T47D (cell line): Measurements from ENCODE around the gene ITGB3BP.
A peak's percentile ranks its signal among the peaks of the same experiment; 100 is the strongest.
"Not testable (repeated sequence)": the region's sequence is repeated elsewhere in the genome, so short reads cannot be mapped to it uniquely, and the experiment has no call there.

Experiments
- DNase-seq, 2 experiments: peaks; one replicate each; pipeline versions ENCODE4 v3.0.0 to v3.0.0-alpha.2; 2011 to 2012; ENCODE audit warnings: low read depth in 1 of 2, low spot score in 1 of 2
- JUND ChIP-seq: IDR thresholded peaks from 2 replicates; pipeline ENCODE4 v1.6.1; 2012; ENCODE audit warnings: low read depth
- in situ Hi-C: cut with HindIII; loops from 2 replicates; pipeline ENCODE4 v1.10.0; 2016; ENCODE audit warnings: low sequenced_read_pairs, low pct_unique_long_range_greater_than_20kb

The ITGB3BP gene, protein sequence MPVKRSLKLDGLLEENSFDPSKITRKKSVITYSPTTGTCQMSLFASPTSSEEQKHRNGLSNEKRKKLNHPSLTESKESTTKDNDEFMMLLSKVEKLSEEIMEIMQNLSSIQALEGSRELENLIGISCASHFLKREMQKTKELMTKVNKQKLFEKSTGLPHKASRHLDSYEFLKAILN

DNA sequence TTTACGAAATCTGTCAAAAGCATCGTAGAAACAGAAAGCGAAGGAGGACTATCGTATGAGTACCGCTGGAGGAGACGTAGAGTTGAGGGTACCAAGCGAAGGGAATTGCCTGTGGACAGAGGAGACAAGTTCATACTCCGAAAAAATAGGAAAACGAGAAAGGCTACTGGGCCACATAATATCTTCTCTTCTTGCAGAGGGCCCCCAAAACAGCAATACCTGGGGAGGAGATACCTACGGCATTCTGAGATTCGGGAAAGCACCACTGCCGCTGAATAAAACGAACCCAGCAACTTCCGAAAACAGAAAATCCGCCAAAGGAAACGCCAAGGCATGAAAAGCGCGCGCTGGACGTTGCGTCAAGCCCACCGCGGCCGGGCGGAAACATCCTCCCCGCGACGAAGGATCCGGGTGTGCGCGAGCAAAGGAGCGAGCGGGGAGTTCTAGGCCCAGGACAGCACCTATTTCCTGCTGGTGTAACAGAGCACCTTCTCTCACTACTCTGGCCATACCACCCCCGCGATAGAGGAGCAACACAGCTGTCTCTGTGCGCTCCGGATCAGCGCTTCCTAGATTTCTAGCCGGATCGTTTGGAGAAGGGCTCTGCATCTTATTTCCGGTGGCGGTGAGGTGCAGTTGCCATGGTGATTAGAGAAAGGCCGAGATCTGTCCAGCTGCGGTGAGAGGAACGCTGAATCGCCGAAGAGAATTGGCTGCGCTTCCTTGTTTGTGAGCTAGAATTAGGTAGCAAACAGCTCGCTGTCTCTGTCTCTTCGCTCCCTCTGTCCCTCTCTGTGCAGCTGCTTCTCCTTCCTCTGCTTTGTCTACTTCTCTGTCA, at the start of gene ITGB3BP, which contains the start of gene EFCAB7:
TSS of gene ITGB3BP (minus strand) at position 335 of the 838 bp plus-strand sequence. CDS start at position 243, 92 bp downstream.
TSS of gene EFCAB7 (plus strand) at position 635 of the 838 bp plus-strand sequence. CDS start 2,048 bp downstream, outside the sequence.
- DNase-seq, result peak; percentile 16 to 89
- no peak for TF ChIP-seq JUND
- in situ Hi-C loops, result no loop called here

DNA sequence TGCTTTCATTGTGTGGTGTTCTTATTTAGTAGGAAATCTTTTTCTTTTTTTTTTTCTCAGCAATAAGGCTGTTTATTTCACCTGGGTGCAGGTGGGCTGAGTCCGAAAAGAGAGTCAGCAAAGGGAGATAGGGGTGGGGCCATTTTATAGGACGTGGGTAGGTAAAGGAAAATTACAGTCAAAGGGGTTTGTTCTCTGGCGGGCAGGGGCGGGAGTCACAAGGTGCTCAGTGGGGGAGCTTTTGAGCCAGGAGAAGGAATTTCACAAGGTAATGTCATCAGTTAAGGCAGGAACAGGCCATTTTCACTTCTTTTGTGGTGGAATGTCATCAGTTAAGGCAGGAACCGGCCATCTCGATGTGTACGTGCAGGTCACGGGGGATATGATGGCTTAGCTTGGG, 49.7 kb upstream of the ITGB3BP start:
- DNase-seq, in situ Hi-C loops: not testable (repeated sequence)

DNA sequence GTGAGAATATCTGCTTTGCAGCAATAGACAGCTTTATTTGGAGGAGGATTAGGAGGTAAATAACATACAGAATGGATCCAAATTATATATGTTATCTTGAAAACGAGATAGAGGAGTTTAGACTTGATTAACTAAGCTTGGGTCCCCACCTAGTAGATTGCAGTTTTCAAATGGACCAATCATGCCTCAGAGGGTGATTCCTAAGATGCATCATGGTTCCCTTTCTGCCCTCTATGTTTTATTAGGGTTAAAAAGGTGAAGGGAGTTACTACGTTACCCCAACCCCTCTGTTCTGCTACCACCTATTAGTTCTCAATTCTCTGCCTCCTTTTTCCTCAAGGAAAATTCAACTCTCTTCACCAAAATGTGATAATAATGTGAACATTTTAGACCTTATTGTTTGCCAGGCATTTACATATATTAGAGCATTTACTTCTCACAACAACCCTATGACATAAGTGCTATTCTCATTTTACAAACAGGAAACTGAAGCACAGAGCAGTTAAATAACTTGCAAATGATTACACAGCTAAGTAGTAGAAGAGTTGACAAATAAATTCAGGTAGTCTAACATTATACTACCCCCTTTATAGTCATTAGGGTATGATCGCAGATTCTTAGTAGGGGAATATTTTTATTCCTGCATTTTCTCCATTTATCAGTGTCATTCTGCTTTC, 46.8 kb upstream of the ITGB3BP start:
- in situ Hi-C loops, result no loop called here
- DNase-seq, result no peak
- no peak for TF ChIP-seq JUND

DNA sequence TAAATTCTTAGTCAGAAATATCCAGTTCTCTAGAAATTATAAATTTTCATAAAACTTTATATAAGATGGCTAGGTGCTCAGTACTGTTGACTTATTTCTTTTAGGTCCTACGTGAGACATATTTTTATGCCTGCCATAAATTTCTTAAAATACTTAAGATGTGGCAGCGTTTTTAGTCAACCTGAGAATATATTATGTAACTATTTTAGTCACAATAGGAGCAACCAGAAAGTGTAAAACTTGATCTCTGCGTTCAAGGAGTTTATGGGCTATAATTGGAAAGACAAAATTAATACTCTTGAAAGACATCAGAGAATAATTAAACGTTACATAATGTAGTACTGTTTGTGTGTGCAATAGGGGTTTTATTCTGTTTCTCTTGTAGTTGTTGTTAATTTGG, 46.0 kb upstream of the ITGB3BP start:
- in situ Hi-C loops, result no loop called here
- TF ChIP-seq JUND, result no peak
- no peak for DNase-seq

DNA sequence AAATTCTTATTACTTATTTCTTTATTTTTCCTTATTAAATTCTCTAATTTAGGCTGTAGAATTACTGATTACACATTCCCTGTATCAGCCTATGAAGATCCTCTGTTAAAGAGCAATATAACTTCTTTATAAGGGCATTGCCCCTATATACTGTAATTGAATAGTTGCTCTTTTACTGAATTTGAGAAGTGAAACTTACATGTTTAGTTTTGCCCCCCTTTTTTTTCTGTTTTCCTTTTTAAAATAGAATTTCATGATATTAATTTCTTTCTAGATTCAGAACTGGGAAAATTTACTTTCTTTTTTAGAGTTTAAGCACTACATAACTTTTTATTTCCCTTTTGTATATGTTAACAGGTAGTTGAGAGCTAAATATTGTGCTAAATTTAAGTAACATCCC, 40.7 kb upstream of the ITGB3BP start:
- TF ChIP-seq JUND, result no peak
- DNase-seq, result no peak
- in situ Hi-C loops, result no loop called here

DNA sequence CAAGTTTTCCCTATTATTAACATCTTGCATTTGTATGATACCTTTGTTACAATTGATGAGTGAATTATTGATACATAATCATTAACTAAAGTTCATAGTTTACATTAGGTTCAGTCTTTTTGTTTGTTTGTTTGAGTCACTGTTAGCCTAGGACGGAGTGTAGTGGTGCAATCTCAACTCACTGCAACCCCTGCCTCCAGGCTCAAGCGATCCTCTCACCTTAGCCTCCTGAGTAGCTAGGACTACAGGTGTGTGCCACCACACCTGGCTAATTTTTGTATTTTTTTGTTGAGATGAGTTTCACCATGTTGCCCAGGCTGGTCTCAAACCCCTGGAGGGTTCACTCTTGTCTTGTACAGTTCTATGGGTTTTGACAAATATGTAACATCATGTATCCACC, 36.3 kb upstream of the ITGB3BP start:
- DNase-seq, result no peak
- in situ Hi-C loops, result no loop called here
- TF ChIP-seq JUND, result no peak

DNA sequence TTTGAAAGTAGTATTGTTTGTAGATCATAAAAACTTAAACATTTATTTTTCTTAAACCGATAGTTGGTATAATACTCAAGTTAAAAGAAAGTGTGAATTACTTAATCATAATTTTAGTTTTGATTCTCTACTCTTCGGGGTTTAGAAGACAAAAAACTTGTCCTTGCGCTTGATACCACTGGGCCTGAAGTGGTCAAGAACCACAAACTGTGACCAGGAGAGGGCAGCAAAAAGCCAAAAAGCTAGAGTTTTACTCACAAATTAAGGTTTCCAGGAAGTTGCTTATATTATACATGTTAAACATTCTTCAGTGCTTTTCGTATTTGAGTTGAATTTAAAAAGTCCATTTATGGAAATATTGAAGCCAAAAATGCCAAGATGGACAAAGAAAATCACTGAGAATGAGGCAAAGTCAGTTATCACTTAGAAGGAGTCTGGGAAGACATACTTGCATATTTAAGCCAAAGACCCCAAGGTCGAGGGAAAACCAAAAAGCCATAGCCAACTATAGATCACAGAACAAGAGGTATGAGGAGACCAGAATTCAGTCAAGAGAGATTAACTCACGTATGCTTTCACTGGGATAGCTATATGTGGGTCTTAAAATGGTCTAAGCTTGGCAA, 34.5 kb upstream of the ITGB3BP start:
- in situ Hi-C loops, result no loop called here
- peak in 1 of 2 experiments; percentile 32 for DNase-seq

DNA sequence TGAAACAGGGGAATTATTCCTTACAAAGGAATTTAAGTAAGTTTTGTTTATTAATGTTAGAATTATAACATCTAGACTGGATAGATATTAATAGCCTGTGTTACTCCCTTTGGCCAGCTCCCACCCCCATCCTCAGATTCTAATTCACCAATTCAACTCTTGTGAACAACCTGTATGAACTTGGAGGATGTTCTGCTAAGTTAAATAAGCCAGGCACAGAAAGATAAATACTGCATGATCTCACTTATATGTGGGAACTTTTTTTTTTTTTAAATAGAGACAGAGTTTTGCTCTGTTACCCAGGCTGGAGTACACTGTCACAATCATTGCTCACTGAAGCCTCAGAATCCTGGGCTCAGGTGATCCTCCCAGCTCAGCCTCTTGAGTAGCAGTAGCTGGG, 32.5 kb upstream of the ITGB3BP start:
- in situ Hi-C loops, result no loop called here

More for the DNA sequence above, 34.5 kb upstream of the ITGB3BP start:
- TF ChIP-seq JUND, result no peak

DNA sequence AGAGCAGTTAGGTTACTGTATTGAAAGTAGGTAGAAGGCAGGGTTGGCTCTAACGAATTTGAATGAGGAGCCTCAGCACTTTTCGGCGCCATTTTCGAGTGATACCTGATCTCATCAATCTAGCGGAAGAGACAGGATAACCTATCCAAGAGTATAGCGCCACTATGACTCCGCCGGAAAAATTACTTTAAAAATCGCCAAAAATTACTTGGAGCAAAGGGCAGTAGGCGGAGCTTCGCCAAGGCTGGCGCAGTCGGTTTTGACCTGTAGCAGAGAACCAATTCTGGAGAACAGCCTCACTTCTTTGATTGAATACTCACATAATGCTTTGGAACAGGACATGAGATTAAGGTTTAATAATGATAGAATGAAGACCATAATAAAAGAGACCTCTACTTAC, 25.9 kb upstream of the ITGB3BP start:
- in situ Hi-C loops, result no loop called here
- TF ChIP-seq JUND, result no peak
- DNase-seq, result no peak

More for the DNA sequence above, 32.5 kb upstream of the ITGB3BP start:
- TF ChIP-seq JUND, result no peak
- DNase-seq, result no peak

DNA sequence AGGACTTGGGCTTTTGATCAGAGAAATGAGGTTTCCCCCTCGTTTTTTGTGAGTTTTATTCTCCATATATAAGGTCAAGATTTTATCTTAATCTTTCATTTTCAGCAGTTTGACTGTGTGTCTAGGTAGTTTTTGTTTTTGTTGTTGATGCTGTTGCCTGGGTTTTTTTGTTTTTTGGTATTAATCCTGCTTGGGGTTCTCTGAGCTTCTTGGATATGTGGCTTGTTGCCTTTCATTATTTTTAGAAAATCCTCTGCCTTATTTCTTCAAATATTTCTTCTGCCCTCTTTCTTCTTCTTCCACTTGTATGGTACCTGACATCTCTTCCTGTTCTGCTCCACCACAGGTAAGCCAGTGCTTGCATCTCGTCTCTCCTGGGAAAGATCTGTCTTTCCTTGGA, 25.3 kb upstream of the ITGB3BP start:
- no peak for DNase-seq
- in situ Hi-C loops, result no loop called here
- TF ChIP-seq JUND, result no peak

DNA sequence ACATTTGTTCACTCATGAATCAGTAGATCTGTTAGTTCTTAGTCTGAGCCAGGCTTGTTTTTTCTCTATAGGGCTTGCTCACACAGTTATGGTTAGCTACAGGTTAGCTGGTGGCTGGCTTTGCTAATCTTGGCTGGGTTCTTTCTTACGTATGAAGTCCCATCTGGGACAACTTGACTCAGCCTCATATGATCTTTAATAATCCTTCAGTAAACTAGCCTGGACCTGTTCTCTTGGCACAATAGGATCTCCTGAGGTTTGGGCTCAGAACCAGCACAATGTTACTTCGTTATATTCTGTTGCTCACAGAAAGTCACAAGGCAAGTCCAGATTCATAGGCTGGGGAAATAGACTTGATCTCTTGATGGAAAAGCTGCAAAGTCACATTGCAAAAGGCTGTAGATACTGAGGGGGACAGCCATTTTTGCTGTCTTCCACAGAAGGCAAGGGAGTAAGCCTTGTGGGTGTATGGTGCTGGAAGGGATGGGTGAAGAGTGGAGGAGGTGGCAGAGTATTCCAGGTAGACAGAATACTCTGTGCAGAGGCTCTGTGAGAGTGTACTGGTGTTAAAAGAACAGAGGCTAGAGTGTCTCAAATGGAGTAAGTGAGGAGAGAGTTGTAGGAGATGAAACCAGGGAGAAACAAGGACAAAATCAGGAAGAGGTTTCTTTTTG, 24.7 kb upstream of the ITGB3BP start:
- in situ Hi-C loops, result no loop called here

DNA sequence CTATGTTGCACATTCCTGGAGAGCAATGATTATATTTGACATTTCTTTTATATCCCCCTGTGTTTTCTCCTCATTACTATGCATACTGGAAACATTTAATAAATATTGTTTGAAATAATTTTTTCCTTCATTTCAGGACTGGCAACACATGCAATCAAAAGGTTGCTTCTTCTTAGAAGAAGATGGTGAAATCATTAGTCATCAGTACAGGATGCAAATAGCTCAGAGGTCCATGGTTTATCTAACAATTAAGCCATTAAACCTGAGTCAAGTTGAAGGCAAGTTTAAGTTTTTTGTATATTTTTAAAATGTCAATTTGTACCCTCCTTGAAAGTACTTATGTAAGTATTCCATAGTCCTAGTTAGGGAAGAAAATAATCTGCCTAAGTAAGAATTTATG, 22.8 kb upstream of the ITGB3BP start:
- in situ Hi-C loops, result no loop called here
- no peak for TF ChIP-seq JUND
- DNase-seq, result no peak

More for the DNA sequence above, 24.7 kb upstream of the ITGB3BP start:
- DNase-seq, result no peak
- no peak for TF ChIP-seq JUND
